Trophoblast cell (in vitro differentiated cells and primary cell): ENCODE results near the gene RPL36.

ENCODE experiments used
- DNase-seq, 2 donors: peaks; one replicate each; pipeline ENCODE4 v3.0.0-alpha.2; 2016
- H2AFZ ChIP-seq: 2 replicates; pipeline ENCODE4 v1.6.1; 2013; ENCODE audit warnings: low read length, moderate library complexity, mild to moderate bottlenecking; ENCODE audit not compliant: insufficient read depth, poor library complexity
- H2AK5ac ChIP-seq: 2 replicates; pipeline ENCODE4 v1.6.1; 2013; ENCODE audit warnings: mild to moderate bottlenecking, low read length
- H2BK120ac ChIP-seq: 2 replicates; pipeline ENCODE4 v1.6.1; 2013; ENCODE audit warnings: low read length, mild to moderate bottlenecking, moderate library complexity; ENCODE audit not compliant: insufficient read depth, poor library complexity
- H2BK12ac ChIP-seq: 2 replicates; pipeline ENCODE4 v1.6.1; 2013; ENCODE audit warnings: mild to moderate bottlenecking, low read length, moderate library complexity
- H2BK5ac ChIP-seq: 2 replicates; pipeline ENCODE4 v1.6.1; 2013; ENCODE audit warnings: low read length, low read depth, moderate library complexity, mild to moderate bottlenecking; ENCODE audit not compliant: poor library complexity
- H3K14ac ChIP-seq: 2 replicates; pipeline ENCODE4 v1.6.1; 2013; ENCODE audit warnings: mild to moderate bottlenecking, low read length
- H3K18ac ChIP-seq: 2 replicates; pipeline ENCODE4 v1.6.1; 2013; ENCODE audit warnings: mild to moderate bottlenecking, low read length
- H3K23ac ChIP-seq: 2 replicates; pipeline ENCODE4 v1.6.1; 2013; ENCODE audit warnings: low read length
- H3K27ac ChIP-seq: 2 replicates; pipeline ENCODE4 v1.5.1; 2013; ENCODE audit warnings: low read depth, mild to moderate bottlenecking, inconsistent platforms, low read length, moderate library complexity
- H3K27me3 ChIP-seq: 2 replicates; pipeline ENCODE4 v1.6.1; 2013; ENCODE audit warnings: inconsistent platforms, mild to moderate bottlenecking, low read length, moderate library complexity; ENCODE audit not compliant: insufficient read depth
- H3K36me3 ChIP-seq, 2 experiments: 1 replicate in 1 of 2; 2 replicates in 1 of 2; pipeline ENCODE4 v1.6.1; 2013; ENCODE audit warnings: low read length in 2 of 2, mild to moderate bottlenecking in 2 of 2, moderate library complexity in 1 of 2; ENCODE audit not compliant: insufficient read depth in 2 of 2, control insufficient read depth in 1 of 2
- H3K4ac ChIP-seq: 2 replicates; pipeline ENCODE4 v1.6.1; 2013; ENCODE audit warnings: low read depth, mild to moderate bottlenecking, low read length, moderate library complexity
- H3K4me1 ChIP-seq, 2 experiments: 1 replicate in 1 of 2; 2 replicates in 1 of 2; pipeline ENCODE4 v1.6.1; 2013; ENCODE audit warnings: low read length in 2 of 2, mild to moderate bottlenecking in 2 of 2, moderate library complexity in 1 of 2; ENCODE audit not compliant: insufficient read depth in 2 of 2, control insufficient read depth in 1 of 2
- H3K4me2 ChIP-seq: 2 replicates; pipeline ENCODE4 v1.6.1; 2013; ENCODE audit warnings: inconsistent platforms, mild to moderate bottlenecking, low read length, moderate library complexity
- H3K4me3 ChIP-seq: 2 replicates; pipeline ENCODE4 v1.5.1; 2013; ENCODE audit warnings: mild to moderate bottlenecking, low read depth, low read length, inconsistent platforms
- H3K79me1 ChIP-seq: one replicate; pipeline ENCODE4 v1.6.1; 2013; ENCODE audit warnings: low read length
- H3K79me2 ChIP-seq: 2 replicates; pipeline ENCODE4 v1.6.1; 2013; ENCODE audit warnings: low read length, mild to moderate bottlenecking; ENCODE audit not compliant: control insufficient read depth, insufficient read depth, poor library complexity
- H3K9ac ChIP-seq: 2 replicates; pipeline ENCODE4 v1.6.1; 2013; ENCODE audit warnings: mild to moderate bottlenecking, low read length
- H3K9me3 ChIP-seq: 2 replicates; pipeline ENCODE4 v1.6.1; 2013; ENCODE audit warnings: low read depth, mild to moderate bottlenecking, control low read depth, inconsistent platforms, low read length; ENCODE audit not compliant: insufficient read depth
- H4K12ac ChIP-seq: 2 replicates; pipeline ENCODE4 v1.6.1; 2013; ENCODE audit warnings: low read depth, mild to moderate bottlenecking, low read length, moderate library complexity
- H4K8ac ChIP-seq: 2 replicates; pipeline ENCODE4 v1.6.1; 2013; ENCODE audit warnings: low read depth, mild to moderate bottlenecking, low read length, moderate library complexity
- H4K91ac ChIP-seq: one replicate; pipeline ENCODE4 v1.6.1; 2013; ENCODE audit warnings: low read depth, mild to moderate bottlenecking, low read length, moderate library complexity
- WGBS: extraction: QIAGEN DNeasy Blood & Tissue Kit; methylation state at CpG from one replicate; pipeline ENCODE4 v1.1.7; 2013; ENCODE audit warnings: missing lambda C conversion rate; ENCODE audit not compliant: insufficient read length, insufficient coverage; ENCODE audit errors: extremely low coverage; 5-methylcytosine and 5-hydroxymethylcytosine counted together

RPL36 gene

DNA sequence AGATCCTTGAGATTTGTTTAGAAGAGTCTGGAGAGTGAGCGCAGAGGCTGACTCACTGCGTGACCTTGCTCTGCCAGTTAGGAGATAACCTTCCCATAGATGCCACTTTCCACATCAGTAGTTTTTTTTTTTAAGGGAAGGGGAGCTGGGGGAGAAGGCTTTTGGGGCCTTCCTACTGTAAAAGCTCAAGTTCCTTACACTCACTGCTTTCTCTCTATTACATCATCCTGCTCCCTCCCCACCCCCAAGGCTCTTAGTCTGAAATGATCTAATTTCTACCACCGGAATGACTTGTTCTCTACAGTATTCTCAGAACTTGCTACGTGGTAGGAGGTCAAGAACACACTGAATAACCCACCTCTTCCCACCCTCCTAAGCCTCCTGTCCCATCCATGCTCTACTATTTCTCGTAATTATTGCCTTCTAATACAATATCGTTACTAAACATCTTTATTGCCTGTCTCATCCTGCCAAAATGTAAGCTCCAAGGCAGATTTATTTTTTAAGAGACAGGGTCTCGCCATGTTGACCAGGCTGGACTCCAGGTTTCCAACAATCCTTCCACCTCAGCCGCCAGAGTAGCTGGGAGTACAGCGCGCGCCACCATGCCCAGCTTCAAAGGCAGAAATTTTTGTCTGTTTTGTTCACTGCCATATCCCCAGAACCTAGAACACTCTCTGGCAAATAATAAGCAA is 28.6 kb downstream of the RPL36 start:
- no peak overlapping the region for H4K8ac ChIP-seq
- peak overlapping the region; percentile 87 for H3K4ac ChIP-seq
- no peak overlapping the region for H2BK5ac ChIP-seq
- no peak overlapping the region for H2BK12ac ChIP-seq
- H3K27me3 ChIP-seq = no peaks in the 10 kb centered on the region
- H3K4me2 ChIP-seq = peak overlapping the region; percentile 93
- peaks cover 20% of the 10 kb centered on the region for H3K79me2 ChIP-seq
- H2AK5ac ChIP-seq = no peak overlapping the region
- H3K4me3 ChIP-seq = peak overlapping the region; percentile 97
- H4K91ac ChIP-seq = no peak overlapping the region
- peak; percentile 20 to 41 for DNase-seq
- H2AFZ ChIP-seq = no peak overlapping the region
- peaks cover 8 to 9% of the 10 kb centered on the region in 2 experiments for H3K36me3 ChIP-seq
- H3K79me1 ChIP-seq = peaks cover 9% of the 10 kb centered on the region
- H3K14ac ChIP-seq = peak overlapping the region; percentile 11
- peak overlapping the region; percentile 45 for H3K27ac ChIP-seq
- no peak overlapping the region for H3K23ac ChIP-seq
- peaks cover 0 to 7% of the 10 kb centered on the region in 2 experiments for H3K4me1 ChIP-seq
- no peak overlapping the region for H3K9ac ChIP-seq
- peak overlapping the region; percentile 43 for H2BK120ac ChIP-seq
- H3K18ac ChIP-seq = no peak overlapping the region
- WGBS = no CpG with 5 or more reads among the region's 11 CpGs
- no peaks in the 10 kb centered on the region for H3K9me3 ChIP-seq
- H4K12ac ChIP-seq = no peak overlapping the region

- peaks cover 5% of the 10 kb centered on the region in 2 experiments for H3K36me3 ChIP-seq
- peak overlapping the region; percentile 74 for H3K27ac ChIP-seq
- H3K4me3 ChIP-seq = peak overlapping the region; percentile 97
- H3K9me3 ChIP-seq = no peaks in the 10 kb centered on the region
- H4K12ac ChIP-seq = peak overlapping the region; percentile 85
- peak overlapping the region; percentile 93 for H3K4me2 ChIP-seq
- H3K79me1 ChIP-seq = peaks cover 9% of the 10 kb centered on the region
- peak overlapping the region; percentile 87 for H3K4ac ChIP-seq
- peak overlapping the region; percentile 86 for H4K91ac ChIP-seq
- H2AFZ ChIP-seq = peak overlapping the region; percentile 90
- peak overlapping the region; percentile 62 for H2BK5ac ChIP-seq
- H3K18ac ChIP-seq = peak overlapping the region; percentile 56
- H2BK120ac ChIP-seq = peak overlapping the region; percentile 70
- H3K79me2 ChIP-seq = peaks cover 20% of the 10 kb centered on the region
- H4K8ac ChIP-seq = peak overlapping the region; percentile 95
- no peaks in the 10 kb centered on the region for H3K27me3 ChIP-seq
- H3K14ac ChIP-seq = peak overlapping the region; percentile 62
- H3K9ac ChIP-seq = peak overlapping the region; percentile 53
- H3K23ac ChIP-seq = no peak overlapping the region
- peak overlapping the region; percentile 66 for H2AK5ac ChIP-seq
- DNase-seq = peak; percentile 83 to 87
- no CpG with 5 or more reads among the region's 58 CpGs for WGBS
- peaks cover 0 to 7% of the 10 kb centered on the region in 2 experiments for H3K4me1 ChIP-seq
- no peak overlapping the region for H2BK12ac ChIP-seq
Observed at GRCh38 chr19:5719274-5719960, 29.3 kb downstream of the RPL36 start.

DNA sequence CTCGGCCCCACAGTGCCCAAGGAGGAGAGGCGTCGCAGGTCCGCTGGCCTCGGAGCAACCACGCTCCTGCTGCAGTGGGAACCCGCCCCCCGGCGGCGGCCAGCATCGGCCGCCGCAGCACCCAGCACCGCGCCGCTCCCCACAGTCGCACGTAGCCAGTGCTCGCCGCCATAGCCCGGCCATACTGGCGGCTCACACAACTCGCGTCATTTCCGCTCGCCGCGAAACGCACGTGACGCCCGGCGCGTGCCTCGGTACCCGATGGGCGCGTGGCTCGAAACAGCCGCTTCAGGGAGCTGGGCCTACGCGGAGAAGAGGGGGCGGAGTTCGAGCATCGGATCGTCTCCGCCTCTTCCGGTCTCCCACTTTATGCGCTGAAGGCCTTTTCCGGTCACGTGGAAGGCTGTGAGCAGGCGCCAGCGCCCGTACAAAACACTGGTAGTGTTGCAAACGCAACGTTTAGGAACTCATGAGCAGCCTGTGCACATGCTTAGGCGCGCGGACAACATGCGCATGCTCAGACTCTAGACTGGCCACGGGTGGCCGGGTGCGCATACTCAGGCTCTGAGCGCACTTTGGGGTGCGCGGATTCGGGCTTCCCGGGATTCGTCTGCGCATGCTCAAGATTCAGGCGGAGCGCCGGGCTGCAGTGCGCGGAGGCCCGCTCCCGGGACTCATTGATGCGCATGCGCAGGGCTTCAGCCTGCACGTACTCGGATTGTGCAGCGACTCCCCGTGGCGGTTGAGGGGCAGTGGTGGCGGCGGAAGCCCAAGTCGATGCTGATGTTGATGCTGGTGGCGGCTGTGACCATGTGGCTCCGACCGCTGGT is 30.1 kb downstream of the RPL36 start, which contains the start of the genes CATSPERD and LONP1:
Gene CATSPERD, plus strand, starts transcription at position 677 of the 830 bp plus-strand sequence. Its CDS starts 101 bp downstream, at position 778.
Gene LONP1, minus strand, starts transcription at position 186 of the 830 bp plus-strand sequence. Its CDS starts 14 bp downstream, at position 172.
- Histone ChIP-seq H3K18ac (peak within 1 kb of the TSS; percentile 58), H4K8ac (peak within 1 kb of the TSS; percentile 95)

More for the DNA sequence above, 30.1 kb downstream of the RPL36 start, which contains the start of the genes CATSPERD and LONP1:
- Histone ChIP-seq H3K4me2 (peak within 1 kb of the TSS; percentile 93), H2AK5ac (peak within 1 kb of the TSS; percentile 66), H3K36me3 (peaks cover 5% of the 10 kb centered on the region in 2 experiments), H3K9me3 (no peaks in the 10 kb centered on the region), H2BK120ac (peak within 1 kb of the TSS; percentile 70), H3K14ac (peak within 1 kb of the TSS; percentile 79), H3K27me3 (no peaks in the 10 kb centered on the region), H3K23ac (no peak within 1 kb of the TSS), H3K9ac (peak within 1 kb of the TSS; percentile 98), H2AFZ (peak within 1 kb of the TSS; percentile 90), H3K4ac (peak within 1 kb of the TSS; percentile 87), H3K4me3 (peak within 1 kb of the TSS; percentile 97), H2BK12ac (no peak within 1 kb of the TSS), H4K12ac (peak within 1 kb of the TSS; percentile 85), H3K79me1 (peaks cover 9% of the 10 kb centered on the region), H3K79me2 (peaks cover 20% of the 10 kb centered on the region), H4K91ac (peak within 1 kb of the TSS; percentile 86), H2BK5ac (peak within 1 kb of the TSS; percentile 71), H3K4me1 (peaks cover 0 to 7% of the 10 kb centered on the region in 2 experiments), H3K27ac (peak within 1 kb of the TSS; percentile 94)
- DNase-seq = peak; percentile 100
- WGBS = no CpG with 5 or more reads among the region's 90 CpGs
